ENCODE data around the gene GPR89A. TPM values are rescaled to one million over a fixed set of nuclear protein-coding genes. Genes with fewer than 3 reads are reported as not detected.

GPR89A gene
- total and polyA plus RNA-seq, 10 of the 15 experiments (the other 5 are each of a cell fraction or from before 2014, with no cell fraction given), result 15.0 to 34.8 (median 26.9) TPM

- H4K20me1 ChIP-seq (ENCODE audit: control insufficient read depth, insufficient read depth), result no peaks in the 10 kb centered on the region
- peaks cover 6% of the 10 kb centered on the region for H3K4me1 ChIP-seq (ENCODE audit: control insufficient read depth, insufficient read depth, low read length)
- in situ Hi-C loops (cut with MboI), result no loop called here
- TF ChIP-seq TAF1 (IDR thresholded peaks at IDR 0.05; ENCODE audit: borderline replicate concordance, low read depth, low read length) (no peak), SMARCA5 (IDR thresholded peaks at IDR 0.05) (no peak), POLR2AphosphoS2 (IDR thresholded peaks at IDR 0.05; ENCODE audit: low read depth, low read length) (no peak), TCF12 (IDR thresholded peaks at IDR 0.05; ENCODE audit: low read depth, low read length) (no peak), JUND (IDR thresholded peaks at IDR 0.05; ENCODE audit: low read depth, low read length) (no peak)
- intact Hi-C loops (cut with micrococcal nuclease; ENCODE audit: unreplicated experiment), result no loop called here
- no peak within 1 kb of the TSS for H3K27ac ChIP-seq (ENCODE audit: control insufficient read depth, insufficient read depth)
- BruUV-seq (replicated peaks), result no TSS peak
- ATAC-seq (no peak; the same call in 2 of the 3 replicates), DNase-seq (ENCODE audit: low read depth, low spot score) (no peak), FAIRE-seq (no peak)
- no peaks in the 10 kb centered on the region for H3K79me2 ChIP-seq (ENCODE audit: control insufficient read depth, insufficient read depth, low read length)
- no peaks in the 10 kb centered on the region for H3K36me3 ChIP-seq (ENCODE audit: control insufficient read depth in 2 of 2, insufficient read depth in 2 of 2, low read length in 1 of 2)
- 0 out of 2 replicates have a peak within 1 kb of the TSS, but pooled peaks have one; percentile 27 for H3K4me2 ChIP-seq (ENCODE audit: control insufficient read depth, insufficient read depth)
- ChIA-PET RAD21 (ENCODE audit: unreplicated experiment) (no interaction called here), CTCF (interaction anchor here (1.3 kb wide), 1 partner anchor 8 kb away, joined by 5 read pairs; no protein-coding TSS in a partner anchor), POLR2A (interaction anchor here (0.5 kb wide), 1 partner anchor 180 kb away, joined by 3 read pairs; no protein-coding TSS in a partner anchor), SMC1A (ENCODE audit: uncharacterized antibody, unreplicated experiment) (no interaction called here)
- no peak within 1 kb of the TSS for H3K4me3 ChIP-seq
- 72% methylated on average over 9 of the region's 9 CpGs for WGBS (ENCODE audit: insufficient coverage, insufficient replicate concordance, low lambda C conversion rate, missing lambda C conversion rate)
- H3K9ac ChIP-seq (ENCODE audit: control insufficient read depth, insufficient read depth, low read length), result no peak within 1 kb of the TSS
- no peaks in the 10 kb centered on the region for H3K9me3 ChIP-seq (replicated peaks; ENCODE audit: control insufficient read depth, insufficient read depth, low read length)
- H2AFZ ChIP-seq (ENCODE audit: control insufficient read depth, low read depth, low read length), result no peak within 1 kb of the TSS
- H3K27me3 ChIP-seq (replicated peaks in 1 of 2; ENCODE audit: control insufficient read depth in 2 of 2, insufficient read depth in 2 of 2, low read length in 1 of 2), result no peaks in the 10 kb centered on the region
Observed at GRCh38 chr1:145707183-145707867, 99.5 kb downstream of the GPR89A start, which contains the start of gene PDZK1. PDZK1 (minus strand) TSS chr1:145707368; CDS start chr1:145688021, 19,347 bp downstream.

GRCh38 chr1:145708063-145708462 lies 100.3 kb downstream of the GPR89A start:
- BruUV-seq (replicated peaks), result no TSS peak
- ChIA-PET RAD21 (ENCODE audit: unreplicated experiment) (no interaction called here), SMC1A (ENCODE audit: uncharacterized antibody, unreplicated experiment) (interaction anchor here (1.0 kb wide), 1 partner anchor 13 kb away, joined by 3 read pairs; no protein-coding TSS in a partner anchor), CTCF (interaction anchor here (1.3 to 1.6 kb wide), 2 partner anchors 9 to 11 kb away, joined by 4 to 5 read pairs; partner anchors contain the start of gene CD160), POLR2A (no interaction called here)
- H3K27ac ChIP-seq (ENCODE audit: control insufficient read depth, insufficient read depth), result no peak overlapping the region
- intact Hi-C loops (cut with micrococcal nuclease; ENCODE audit: unreplicated experiment), result no loop called here
- H3K4me2 ChIP-seq (ENCODE audit: control insufficient read depth, insufficient read depth), result 0 out of 2 replicates have a peak overlapping the region, but pooled peaks have one; percentile 27
- ATAC-seq, result peak; percentile 79
- H3K4me1 ChIP-seq (ENCODE audit: control insufficient read depth, insufficient read depth, low read length), result peaks cover 6% of the 10 kb centered on the region
- H3K79me2 ChIP-seq (ENCODE audit: control insufficient read depth, insufficient read depth, low read length), result no peaks in the 10 kb centered on the region
- H3K9me3 ChIP-seq (replicated peaks; ENCODE audit: control insufficient read depth, insufficient read depth, low read length), result no peaks in the 10 kb centered on the region
- FAIRE-seq, result no peak
- no peak overlapping the region for H3K9ac ChIP-seq (ENCODE audit: control insufficient read depth, insufficient read depth, low read length)
- no peak overlapping the region for H3K4me3 ChIP-seq
- DNase-seq (ENCODE audit: low read depth, low spot score), result no peak
- no peak overlapping the region for H2AFZ ChIP-seq (ENCODE audit: control insufficient read depth, low read depth, low read length)
- 20% methylated on average over 7 of the region's 7 CpGs for WGBS (ENCODE audit: insufficient coverage, insufficient replicate concordance, low lambda C conversion rate, missing lambda C conversion rate)
- peak; percentile 36; the same call in 1 of the 2 replicates for TF ChIP-seq IKZF1 (conservative IDR thresholded peaks at IDR 0.05)
- 0 out of 3 replicates have a peak, but pooled peaks have one; percentile 50 for TF ChIP-seq POU2F2 (IDR thresholded peaks at IDR 0.05; ENCODE audit: borderline replicate concordance, low read depth, low read length)
- TF ChIP-seq ATF7 (IDR thresholded peaks at IDR 0.05; ENCODE audit: low read depth), result peak; percentile 47; the same call in 1 of the 2 replicates
- no peak for TF ChIP-seq SP1 (IDR thresholded peaks at IDR 0.05; ENCODE audit: low read depth, low read length)
- no peak for TF ChIP-seq TAF1 (IDR thresholded peaks at IDR 0.05; ENCODE audit: borderline replicate concordance, low read depth, low read length)
- no peak for TF ChIP-seq ZBED1 (IDR thresholded peaks at IDR 0.05; ENCODE audit: borderline replicate concordance)
- TF ChIP-seq RUNX3 (IDR thresholded peaks at IDR 0.05; ENCODE audit: low read length), result peak; percentile 77
- no peak for TF ChIP-seq RAD21 (IDR thresholded peaks at IDR 0.05; ENCODE audit: insufficient read depth, low read depth, low read length)
- TF ChIP-seq E2F4 (IDR thresholded peaks at IDR 0.05; ENCODE audit: low read depth, low read length), result no peak
- TF ChIP-seq FOS (IDR thresholded peaks at IDR 0.05; ENCODE audit: borderline replicate concordance, extremely low read depth, insufficient read length), result no peak
- H3K36me3 ChIP-seq (ENCODE audit: control insufficient read depth in 2 of 2, insufficient read depth in 2 of 2, low read length in 1 of 2), result no peaks in the 10 kb centered on the region
- H4K20me1 ChIP-seq (ENCODE audit: control insufficient read depth, insufficient read depth), result no peaks in the 10 kb centered on the region
- in situ Hi-C loops (cut with MboI), result no loop called here
- no peaks in the 10 kb centered on the region for H3K27me3 ChIP-seq (replicated peaks in 1 of 2; ENCODE audit: control insufficient read depth in 2 of 2, insufficient read depth in 2 of 2, low read length in 1 of 2)

Measured in GM12878 (cell line).